HG03442 (cell line): ENCODE data around the gene UBE2L3.
"Not testable (repeated sequence)": the region's sequence is repeated elsewhere in the genome, so short reads cannot be mapped to it uniquely, and the experiment has no call there.

Experiments used
- ATAC-seq: cut with Tn5 transposase; IDR thresholded peaks from one replicate; pipeline ENCODE4 v1.9.1; 2021; ENCODE audit warnings: mild to moderate bottlenecking, moderate library complexity; ENCODE audit not compliant: unreplicated experiment

UBE2L3 gene

DNA sequence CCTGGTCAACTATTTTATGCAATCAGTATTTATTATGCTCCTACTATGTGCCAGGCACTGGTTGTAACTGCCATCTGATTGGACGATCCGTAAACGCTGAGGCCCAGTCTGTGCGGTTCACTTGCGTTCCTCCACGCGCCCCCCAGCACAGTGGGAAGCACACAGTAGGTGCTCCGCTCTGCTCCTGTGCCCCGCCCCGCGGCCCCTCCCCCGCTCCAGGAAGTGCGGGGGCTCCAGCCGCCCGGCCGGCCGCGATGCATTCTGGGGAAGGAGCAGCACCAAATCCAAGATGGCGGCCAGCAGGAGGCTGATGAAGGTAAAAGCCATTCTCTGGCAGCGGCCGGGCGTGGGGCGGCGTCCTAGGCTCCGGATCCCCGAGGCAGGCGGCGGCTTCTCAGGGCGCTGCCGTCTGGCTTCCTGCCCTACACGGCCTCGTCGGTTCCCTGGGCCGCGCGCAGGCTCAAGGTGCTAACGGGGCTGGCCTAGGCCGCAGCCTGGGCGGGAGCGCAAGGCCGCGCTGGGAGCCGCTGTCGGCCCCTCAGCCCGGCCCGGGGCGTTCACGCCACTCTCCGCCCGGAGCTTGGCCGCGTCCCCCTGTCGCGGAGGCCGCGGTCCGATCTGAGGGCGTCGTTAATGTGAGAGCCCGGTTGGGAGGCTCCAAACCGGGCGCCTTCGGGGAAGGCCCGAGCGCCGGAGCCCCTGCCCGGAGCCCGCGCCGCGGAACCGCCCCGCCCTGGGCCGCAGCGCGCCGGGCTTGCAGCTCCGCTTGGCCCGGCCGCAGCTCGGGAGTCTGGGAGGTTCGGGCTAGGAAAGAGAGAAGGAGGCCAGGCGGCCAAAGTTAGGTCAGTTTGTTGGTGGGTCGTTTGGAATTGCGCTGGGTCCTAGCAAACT, at the start of gene UBE2L3:
Gene UBE2L3, plus strand, starts transcription at position 259 of the 891 bp plus-strand sequence. Its CDS starts 31 bp downstream, at position 290.
- no peak for ATAC-seq

- not testable (repeated sequence) for ATAC-seq
Observed at GRCh38 chr22:21526705-21527500, 40.6 kb upstream of the UBE2L3 start.

GRCh38 chr22:21531525-21531924, 36.0 kb upstream of the UBE2L3 start:
- not testable (repeated sequence) for ATAC-seq

GRCh38 chr22:21532863-21533648, 34.5 kb upstream of the UBE2L3 start:
- ATAC-seq, result not testable (repeated sequence)

DNA sequence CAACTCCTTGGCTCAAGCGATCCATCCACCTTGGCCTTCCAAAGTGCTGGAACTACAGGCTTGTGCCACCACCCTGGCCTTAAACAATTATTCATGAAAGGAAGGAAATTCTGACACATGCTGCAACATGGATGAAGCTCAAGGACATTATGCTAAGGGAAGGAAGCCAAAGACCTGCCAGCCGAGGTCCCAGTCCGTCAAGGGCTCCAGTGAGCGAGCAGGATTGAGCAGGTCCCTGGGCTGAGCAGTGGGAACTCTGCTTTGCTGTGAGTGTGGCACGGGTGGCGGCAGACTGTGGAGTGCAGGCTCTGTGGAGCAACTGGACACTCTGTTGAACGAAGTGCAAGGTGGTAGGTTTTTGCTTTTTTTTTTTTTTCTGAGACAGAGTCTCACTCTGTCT, 27.7 kb upstream of the UBE2L3 start:
- ATAC-seq, result not testable (repeated sequence)

GRCh38 chr22:21544432-21545322, 22.8 kb upstream of the UBE2L3 start:
- ATAC-seq, result not testable (repeated sequence)

- ATAC-seq, result not testable (repeated sequence)
Observed at GRCh38 chr22:21549558-21549957, 18.0 kb upstream of the UBE2L3 start.

DNA sequence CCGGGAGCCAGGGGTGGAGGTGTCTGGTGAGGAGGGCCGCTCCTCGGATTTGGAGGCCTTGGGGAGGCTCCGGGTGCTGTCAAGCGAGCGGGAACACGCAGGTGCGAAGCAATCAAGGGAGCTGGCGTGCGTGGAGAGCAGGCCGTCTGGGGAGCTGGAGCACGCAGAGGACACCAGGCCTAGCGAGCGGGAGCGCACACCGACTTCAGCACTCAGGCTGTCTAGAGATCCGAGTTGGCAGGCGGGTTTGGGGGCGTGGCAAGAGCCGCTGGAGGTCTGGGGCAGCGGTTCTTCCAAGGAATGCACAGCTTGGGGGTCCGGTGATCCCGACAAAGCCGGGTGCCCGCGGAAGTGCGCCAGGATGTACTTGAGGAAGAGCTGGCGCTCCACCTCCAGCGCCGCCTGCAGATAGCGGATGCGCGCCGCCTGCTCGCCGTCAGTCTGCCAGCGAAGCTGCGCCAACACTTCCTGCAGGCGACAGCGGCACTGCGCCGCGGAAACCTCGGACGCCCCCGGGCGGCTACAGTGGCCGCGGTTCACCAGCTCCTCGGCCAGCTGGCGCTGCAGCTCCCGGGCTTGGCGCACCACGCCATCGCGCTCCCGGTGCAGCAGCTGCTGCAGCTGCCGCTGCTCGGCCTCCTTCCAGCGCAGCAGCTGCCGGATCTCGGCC, 17.4 kb upstream of the UBE2L3 start:
- ATAC-seq, result not testable (repeated sequence)

GRCh38 chr22:21550678-21551047, 16.9 kb upstream of the UBE2L3 start:
- not testable (repeated sequence) for ATAC-seq

- ATAC-seq, result not testable (repeated sequence)
Observed at GRCh38 chr22:21551361-21551760, 16.2 kb upstream of the UBE2L3 start, which contains the start of gene RIMBP3C. RIMBP3C (minus strand) TSS chr22:21551461; CDS start chr22:21550976, 485 bp downstream.

DNA sequence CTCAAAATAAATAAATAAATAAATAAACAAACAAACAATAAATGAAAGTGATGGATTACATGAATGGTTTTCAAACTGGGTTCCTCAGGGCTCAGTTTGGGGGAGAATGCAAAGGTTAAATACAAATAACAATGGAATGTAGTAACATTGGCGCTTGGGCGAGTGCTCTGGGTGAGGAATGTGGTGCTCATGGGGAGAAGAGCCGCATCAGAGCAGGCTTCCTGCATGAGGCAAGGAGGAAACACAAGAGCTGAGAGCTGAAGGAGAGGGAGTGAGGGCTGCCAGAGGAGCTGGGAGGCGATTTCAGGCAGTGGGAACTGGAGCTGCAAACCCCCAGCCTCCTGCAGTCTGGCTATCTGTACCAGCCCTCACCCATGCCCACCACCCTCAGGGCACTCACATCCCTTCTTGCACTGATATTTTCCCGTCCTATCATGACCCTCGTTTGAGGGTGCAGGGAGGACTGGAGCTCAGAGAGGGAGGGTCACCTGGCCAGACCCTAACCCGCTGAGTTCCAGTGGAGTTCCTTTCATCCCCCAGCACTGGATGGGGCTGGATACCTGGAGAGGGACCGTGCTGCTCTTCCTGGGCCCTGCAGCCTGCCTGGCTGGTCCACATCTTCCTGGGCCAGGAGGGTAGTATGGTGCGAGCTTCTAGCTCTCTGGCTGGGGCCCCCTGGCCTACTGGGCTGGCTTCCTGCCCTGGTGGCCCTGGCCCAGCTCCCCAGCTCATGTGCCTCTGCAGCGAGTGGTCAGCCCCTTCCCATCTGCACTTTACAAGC, 8.0 kb upstream of the UBE2L3 start:
- not testable (repeated sequence) for ATAC-seq

DNA sequence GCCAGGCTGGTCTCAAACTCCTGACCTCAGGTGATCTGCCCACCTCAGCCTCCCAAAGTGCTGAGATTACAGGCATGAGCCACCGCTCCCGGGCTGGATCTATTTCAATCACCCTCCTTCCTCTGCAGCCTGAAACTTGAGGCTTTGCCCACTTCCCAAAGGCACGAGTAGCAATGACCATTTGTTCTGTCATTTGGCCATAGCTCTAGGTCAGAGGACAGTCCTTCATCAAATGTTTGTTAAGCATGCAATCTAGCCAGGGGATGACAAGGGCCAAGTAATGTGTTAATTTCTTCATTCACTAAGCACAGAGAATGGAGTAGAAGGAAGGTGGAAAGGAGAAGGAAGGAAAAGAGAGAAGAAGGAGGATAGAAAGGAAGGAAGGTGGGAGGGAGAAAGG, 6.9 kb upstream of the UBE2L3 start:
- not testable (repeated sequence) for ATAC-seq

DNA sequence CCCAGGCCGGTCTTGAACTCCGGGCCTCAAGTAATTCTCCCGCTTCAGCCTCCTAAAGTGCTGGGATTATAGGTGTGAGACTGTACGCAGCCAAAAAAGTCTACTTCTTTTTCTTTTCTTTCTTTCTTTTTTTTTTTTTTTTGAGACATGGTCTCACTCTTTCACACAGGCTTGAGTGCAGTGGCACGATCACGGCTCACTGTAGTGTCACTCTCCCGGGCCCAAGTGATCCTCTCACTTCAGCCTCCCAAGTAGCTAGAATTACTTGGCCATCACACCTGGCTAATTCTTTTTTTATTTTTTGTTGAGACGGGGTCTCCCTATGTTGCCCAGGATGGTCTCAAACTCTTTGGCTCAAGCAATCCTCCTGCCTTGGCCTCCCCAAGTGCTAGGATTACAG, 3.6 kb upstream of the UBE2L3 start:
- no peak for ATAC-seq

GRCh38 chr22:21564411-21564810, 3.1 kb upstream of the UBE2L3 start:
- no peak for ATAC-seq

GRCh38 chr22:21568347-21569075, 997 bp downstream of the UBE2L3 start:
- no peak for ATAC-seq

DNA sequence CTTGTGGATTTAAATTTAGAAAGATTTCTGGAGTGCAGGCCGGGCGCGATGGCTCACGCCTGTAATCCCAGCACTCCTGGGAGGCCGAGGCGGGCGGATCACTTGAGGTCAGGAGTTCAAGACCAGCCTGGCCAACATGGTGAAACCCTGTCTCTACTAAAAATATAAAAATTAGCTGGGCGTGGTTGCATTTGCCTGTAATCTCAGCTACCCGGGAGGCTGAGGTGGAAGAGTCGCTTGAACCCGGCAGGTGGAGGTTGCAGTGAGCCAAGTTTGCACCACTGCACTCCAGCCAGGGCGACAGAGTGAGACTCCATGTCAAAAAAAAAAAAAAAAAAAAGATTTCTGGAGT, 1.5 kb downstream of the UBE2L3 start:
- not testable (repeated sequence) for ATAC-seq

DNA sequence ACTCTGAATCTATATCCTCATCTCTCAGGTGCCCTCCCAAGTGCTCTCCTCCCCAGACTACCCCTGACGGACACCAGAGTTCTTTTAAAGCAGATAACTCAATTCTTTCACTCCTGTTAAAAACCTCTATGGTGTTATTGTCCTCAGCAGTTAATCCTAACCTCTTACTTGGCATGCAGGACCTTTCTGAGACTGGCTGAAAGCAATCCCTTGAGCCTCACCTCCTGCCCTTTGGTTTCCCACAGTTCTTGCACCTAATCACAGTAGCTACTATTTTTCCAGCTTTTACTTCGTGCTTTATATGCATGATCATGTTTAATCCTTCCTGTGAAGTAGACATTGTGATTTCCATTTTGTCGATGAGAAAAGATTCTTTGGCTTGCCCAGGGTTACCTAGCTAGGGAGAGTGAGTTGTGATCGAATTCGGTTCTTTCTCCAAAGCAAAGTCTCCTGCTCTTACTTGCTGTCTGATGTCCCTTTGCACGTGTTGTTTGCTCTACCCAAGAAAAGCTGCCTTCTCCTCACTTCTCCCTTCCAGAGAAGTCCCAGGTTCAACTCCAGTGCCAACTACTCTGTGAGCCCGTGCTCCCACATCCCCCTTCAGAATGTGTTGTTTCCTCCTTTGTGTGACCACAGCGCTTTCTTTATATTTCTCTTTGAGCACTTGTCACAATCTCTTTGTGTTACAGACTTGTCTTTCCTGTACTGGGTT, 2.1 kb downstream of the UBE2L3 start:
- no peak for ATAC-seq
